GM23338 (cell line): Measurements from ENCODE around the gene SMAD1. TPM values are rescaled to one million over a fixed set of nuclear protein-coding genes. Genes with fewer than 3 reads are reported as not detected.

Source experiments
- ATAC-seq: fragments of 200-7000 bp; cut with Tn5 transposase; 3 replicates; pipeline ENCODE4 v1.9.1; 2020
- DNase-seq: peaks from one replicate; pipeline ENCODE4 v3.0.0-alpha.2; 2015; ENCODE audit warnings: low spot score
- H2AFZ ChIP-seq: fragments of 200-600 bp; sonication (generic); 2 replicates; pipeline ENCODE4 v1.8.0; 2016; ENCODE audit warnings: antibody characterized with exemption, mild to moderate bottlenecking, moderate library complexity
- H3F3A ChIP-seq: fragments of 200-600 bp; sonication (generic); replicated peaks from 2 replicates; pipeline ENCODE4 v1.8.0; 2017; ENCODE audit warnings: antibody characterized with exemption, mixed run types, low read depth
- H3K27ac ChIP-seq: fragments of 200-600 bp; sonication (generic); 2 replicates; pipeline ENCODE4 v1.6.1; 2016; ENCODE audit warnings: low read depth
- H3K27me3 ChIP-seq: fragments of 200-600 bp; sonication (generic); 2 replicates; pipeline ENCODE4 v1.8.0; 2016; ENCODE audit warnings: mild to moderate bottlenecking, mixed run types, moderate library complexity; ENCODE audit not compliant: insufficient read depth
- H3K36me3 ChIP-seq: fragments of 200-600 bp; sonication (generic); 2 replicates; pipeline ENCODE4 v1.8.0; 2016; ENCODE audit warnings: mild to moderate bottlenecking; ENCODE audit not compliant: insufficient read depth
- H3K4me1 ChIP-seq: fragments of 200-600 bp; sonication (generic); 2 replicates; pipeline ENCODE4 v1.8.0; 2016; ENCODE audit warnings: mild to moderate bottlenecking, moderate library complexity; ENCODE audit not compliant: insufficient read depth
- H3K4me2 ChIP-seq: fragments of 200-600 bp; sonication (generic); 2 replicates; pipeline ENCODE4 v1.7.1; 2017; ENCODE audit warnings: mixed run types
- H3K4me3 ChIP-seq: fragments of 200-600 bp; sonication (generic); 2 replicates; pipeline ENCODE4 v1.6.1; 2016; ENCODE audit warnings: mixed run types
- H3K79me2 ChIP-seq: fragments of 200-600 bp; sonication (generic); replicated peaks from 2 replicates; pipeline ENCODE4 v1.8.0; 2017; ENCODE audit warnings: mild to moderate bottlenecking; ENCODE audit not compliant: insufficient read depth
- H3K9me2 ChIP-seq: fragments of 200-600 bp; sonication (generic); 2 replicates; pipeline ENCODE4 v1.8.0; 2017; ENCODE audit not compliant: insufficient read depth
- H4K20me1 ChIP-seq: fragments of 200-600 bp; sonication (generic); replicated peaks from 2 replicates; pipeline ENCODE4 v1.8.0; 2017; ENCODE audit warnings: mild to moderate bottlenecking; ENCODE audit not compliant: insufficient read depth
- H3K27ac Mint-ChIP-seq: 2 replicates; pipeline ENCODE4 v1.8.0; 2020; ENCODE audit warnings: inconsistent platforms, mild to moderate bottlenecking, moderate library complexity, mixed read lengths
- H3K27me3 Mint-ChIP-seq: 3 replicates; pipeline ENCODE4 v1.8.0; 2022; ENCODE audit warnings: low read depth, mild to moderate bottlenecking, moderate library complexity, mixed read lengths, inconsistent platforms; ENCODE audit not compliant: insufficient read depth, poor library complexity
- H3K36me3 Mint-ChIP-seq: 3 replicates; pipeline ENCODE4 v1.8.0; 2021; ENCODE audit warnings: low read depth, mild to moderate bottlenecking, inconsistent platforms, moderate library complexity, mixed read lengths
- H3K4me1 Mint-ChIP-seq: 3 replicates; pipeline ENCODE4 v1.8.0; 2020; ENCODE audit warnings: mild to moderate bottlenecking, inconsistent platforms, mixed read lengths
- H3K4me3 Mint-ChIP-seq: 3 replicates; pipeline ENCODE4 v1.8.0; 2021; ENCODE audit warnings: moderate library complexity, mild to moderate bottlenecking, inconsistent platforms, mixed read lengths
- H3K9me3 Mint-ChIP-seq: 3 replicates; pipeline ENCODE4 v1.8.0; 2020; ENCODE audit warnings: moderate library complexity, mild to moderate bottlenecking, inconsistent platforms, mixed read lengths
- EZH2 ChIP-seq: fragments of 200-600 bp; sonication (generic); IDR thresholded peaks from one replicate; pipeline ENCODE4 v1.8.0; 2017; ENCODE audit warnings: antibody characterized with exemption, mild to moderate bottlenecking, low read depth; ENCODE audit not compliant: unreplicated experiment
- EZH2phosphoT487 ChIP-seq: fragments of 200-600 bp; sonication (generic); IDR thresholded peaks from one replicate; pipeline ENCODE4 v1.8.1; 2018; ENCODE audit warnings: antibody characterized with exemption; ENCODE audit not compliant: unreplicated experiment
- JUNB ChIP-seq: IDR thresholded peaks from one replicate; pipeline ENCODE4 v1.6.1; 2016; ENCODE audit warnings: antibody characterized with exemption; ENCODE audit not compliant: unreplicated experiment
- POLR2AphosphoS5 ChIP-seq: IDR thresholded peaks from 2 replicates; pipeline ENCODE4 v1.6.1; 2016; ENCODE audit warnings: antibody characterized with exemption, low read depth
- STAT1 ChIP-seq: IDR thresholded peaks from one replicate; pipeline ENCODE4 v1.6.1; 2016; ENCODE audit warnings: antibody characterized with exemption; ENCODE audit not compliant: unreplicated experiment
- ZNF331 ChIP-seq: fragments of 250-450 bp; sonication (Bioruptor Pico); IDR thresholded peaks from 2 replicates; pipeline ENCODE4 v1.5.0; 2020; ENCODE audit warnings: low read depth, mild to moderate bottlenecking, moderate library complexity
- polyA plus RNA-seq: library from polyadenylated mRNA; unstranded; fragments of >200 nt; fragmentation: Nextera tagmentation; extraction: Ambion mirVana; gene quantifications from 2 replicates; pipeline ENCODE4 v1.2.1, GENCODE V29; 2016
- total RNA-seq: library from RNA; depleted of rRNA; stranded (reverse); fragments of >200 nt; shearing (Covaris generic); gene quantifications from 2 replicates; pipeline ENCODE4 v1.2.3, GENCODE V29; 2014
- TF ChIP-seq, protein P1 (sequence below), 2 experiments: fragments of 200-600 bp in 1 of 2; sonication (generic) in 1 of 2; conservative IDR thresholded peaks; 2 replicates each; pipeline versions ENCODE4 v1.5.1 to v1.6.1; 2016 to 2017; ENCODE audit warnings: antibody characterized with exemption in 2 of 2, low read depth in 2 of 2, mild to moderate bottlenecking in 2 of 2, moderate library complexity in 1 of 2
- TF ChIP-seq, protein P2 (sequence below): IDR thresholded peaks from one replicate; pipeline ENCODE4 v1.6.1; 2018; ENCODE audit warnings: antibody characterized with exemption; ENCODE audit not compliant: unreplicated experiment
- TF ChIP-seq, protein P3 (sequence below): IDR thresholded peaks from 2 replicates; pipeline ENCODE4 v1.6.1; 2016; ENCODE audit warnings: antibody characterized with exemption
- TF ChIP-seq, protein P4 (sequence below): fragments of 250-450 bp; sonication (Bioruptor Pico); IDR thresholded peaks from 2 replicates; pipeline ENCODE4 v1.5.0; 2020; ENCODE audit warnings: mild to moderate bottlenecking, moderate library complexity

SMAD1 gene
- total and polyA plus RNA-seq, 2 experiments from 2014 or later, result 19.8 to 33.6 TPM

DNA sequence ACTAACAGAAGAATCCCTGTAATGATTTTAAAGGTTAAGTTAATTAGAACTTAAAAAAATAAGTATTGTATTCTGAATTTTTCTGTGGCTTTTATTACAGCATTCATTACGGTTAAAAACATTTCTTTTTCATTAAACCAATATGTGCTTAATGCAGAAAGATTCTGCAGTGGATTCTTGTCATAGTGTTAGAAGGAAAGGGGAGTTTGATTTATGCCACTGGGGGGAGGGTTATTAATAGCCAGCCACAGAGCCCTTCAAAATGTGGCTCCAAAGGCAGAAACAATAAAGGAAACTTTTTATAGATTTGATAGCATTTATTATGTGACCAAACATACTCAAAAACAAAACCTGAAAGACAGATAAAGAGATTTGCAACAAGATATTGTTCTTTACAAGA is 9.1 kb downstream of the SMAD1 start:
- no peaks in the 10 kb centered on the region for H3K9me3 Mint-ChIP-seq
- 0 out of 2 replicates have a peak, but pooled peaks cover 12% of the 10 kb centered on the region for H4K20me1 ChIP-seq
- DNase-seq, result no peak
- TF ChIP-seq ZNF331 (CRISPR knock-in tag) (no peak), STAT1 (no peak), EZH2 (no peak), POLR2AphosphoS5 (no peak), JUNB (no peak), EZH2phosphoT487 (no peak)
- TF ChIP-seq, protein P1, sequence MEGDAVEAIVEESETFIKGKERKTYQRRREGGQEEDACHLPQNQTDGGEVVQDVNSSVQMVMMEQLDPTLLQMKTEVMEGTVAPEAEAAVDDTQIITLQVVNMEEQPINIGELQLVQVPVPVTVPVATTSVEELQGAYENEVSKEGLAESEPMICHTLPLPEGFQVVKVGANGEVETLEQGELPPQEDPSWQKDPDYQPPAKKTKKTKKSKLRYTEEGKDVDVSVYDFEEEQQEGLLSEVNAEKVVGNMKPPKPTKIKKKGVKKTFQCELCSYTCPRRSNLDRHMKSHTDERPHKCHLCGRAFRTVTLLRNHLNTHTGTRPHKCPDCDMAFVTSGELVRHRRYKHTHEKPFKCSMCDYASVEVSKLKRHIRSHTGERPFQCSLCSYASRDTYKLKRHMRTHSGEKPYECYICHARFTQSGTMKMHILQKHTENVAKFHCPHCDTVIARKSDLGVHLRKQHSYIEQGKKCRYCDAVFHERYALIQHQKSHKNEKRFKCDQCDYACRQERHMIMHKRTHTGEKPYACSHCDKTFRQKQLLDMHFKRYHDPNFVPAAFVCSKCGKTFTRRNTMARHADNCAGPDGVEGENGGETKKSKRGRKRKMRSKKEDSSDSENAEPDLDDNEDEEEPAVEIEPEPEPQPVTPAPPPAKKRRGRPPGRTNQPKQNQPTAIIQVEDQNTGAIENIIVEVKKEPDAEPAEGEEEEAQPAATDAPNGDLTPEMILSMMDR (conservative IDR thresholded peaks at IDR 0.05; ENCODE audit: low read depth in 2 of 2), result no peak
- TF ChIP-seq, protein P2, sequence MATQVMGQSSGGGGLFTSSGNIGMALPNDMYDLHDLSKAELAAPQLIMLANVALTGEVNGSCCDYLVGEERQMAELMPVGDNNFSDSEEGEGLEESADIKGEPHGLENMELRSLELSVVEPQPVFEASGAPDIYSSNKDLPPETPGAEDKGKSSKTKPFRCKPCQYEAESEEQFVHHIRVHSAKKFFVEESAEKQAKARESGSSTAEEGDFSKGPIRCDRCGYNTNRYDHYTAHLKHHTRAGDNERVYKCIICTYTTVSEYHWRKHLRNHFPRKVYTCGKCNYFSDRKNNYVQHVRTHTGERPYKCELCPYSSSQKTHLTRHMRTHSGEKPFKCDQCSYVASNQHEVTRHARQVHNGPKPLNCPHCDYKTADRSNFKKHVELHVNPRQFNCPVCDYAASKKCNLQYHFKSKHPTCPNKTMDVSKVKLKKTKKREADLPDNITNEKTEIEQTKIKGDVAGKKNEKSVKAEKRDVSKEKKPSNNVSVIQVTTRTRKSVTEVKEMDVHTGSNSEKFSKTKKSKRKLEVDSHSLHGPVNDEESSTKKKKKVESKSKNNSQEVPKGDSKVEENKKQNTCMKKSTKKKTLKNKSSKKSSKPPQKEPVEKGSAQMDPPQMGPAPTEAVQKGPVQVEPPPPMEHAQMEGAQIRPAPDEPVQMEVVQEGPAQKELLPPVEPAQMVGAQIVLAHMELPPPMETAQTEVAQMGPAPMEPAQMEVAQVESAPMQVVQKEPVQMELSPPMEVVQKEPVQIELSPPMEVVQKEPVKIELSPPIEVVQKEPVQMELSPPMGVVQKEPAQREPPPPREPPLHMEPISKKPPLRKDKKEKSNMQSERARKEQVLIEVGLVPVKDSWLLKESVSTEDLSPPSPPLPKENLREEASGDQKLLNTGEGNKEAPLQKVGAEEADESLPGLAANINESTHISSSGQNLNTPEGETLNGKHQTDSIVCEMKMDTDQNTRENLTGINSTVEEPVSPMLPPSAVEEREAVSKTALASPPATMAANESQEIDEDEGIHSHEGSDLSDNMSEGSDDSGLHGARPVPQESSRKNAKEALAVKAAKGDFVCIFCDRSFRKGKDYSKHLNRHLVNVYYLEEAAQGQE, result no peak
- TF ChIP-seq, protein P3, sequence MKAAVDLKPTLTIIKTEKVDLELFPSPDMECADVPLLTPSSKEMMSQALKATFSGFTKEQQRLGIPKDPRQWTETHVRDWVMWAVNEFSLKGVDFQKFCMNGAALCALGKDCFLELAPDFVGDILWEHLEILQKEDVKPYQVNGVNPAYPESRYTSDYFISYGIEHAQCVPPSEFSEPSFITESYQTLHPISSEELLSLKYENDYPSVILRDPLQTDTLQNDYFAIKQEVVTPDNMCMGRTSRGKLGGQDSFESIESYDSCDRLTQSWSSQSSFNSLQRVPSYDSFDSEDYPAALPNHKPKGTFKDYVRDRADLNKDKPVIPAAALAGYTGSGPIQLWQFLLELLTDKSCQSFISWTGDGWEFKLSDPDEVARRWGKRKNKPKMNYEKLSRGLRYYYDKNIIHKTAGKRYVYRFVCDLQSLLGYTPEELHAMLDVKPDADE, result no peak
- no peaks in the 10 kb centered on the region for H3F3A ChIP-seq
- peaks cover 99% of the 10 kb centered on the region for H3K79me2 ChIP-seq
- no peak overlapping the region for H3K4me3 ChIP-seq
- H3K9me2 ChIP-seq, result no peaks in the 10 kb centered on the region
- H3K27me3 ChIP-seq, result no peaks in the 10 kb centered on the region
- H2AFZ ChIP-seq, result no peak overlapping the region
- H3K4me3 Mint-ChIP-seq, result no peak overlapping the region
- no peak overlapping the region for H3K4me2 ChIP-seq
- ATAC-seq, result no peak
- no peaks in the 10 kb centered on the region for H3K36me3 ChIP-seq
- H3K36me3 Mint-ChIP-seq, result no peaks in the 10 kb centered on the region
- H3K4me1 ChIP-seq, result peaks cover 25% of the 10 kb centered on the region
- H3K27ac Mint-ChIP-seq, result no peak overlapping the region
- H3K27me3 Mint-ChIP-seq, result no peaks in the 10 kb centered on the region
- H3K4me1 Mint-ChIP-seq, result peaks cover 24% of the 10 kb centered on the region
- H3K27ac ChIP-seq, result no peak overlapping the region

DNA sequence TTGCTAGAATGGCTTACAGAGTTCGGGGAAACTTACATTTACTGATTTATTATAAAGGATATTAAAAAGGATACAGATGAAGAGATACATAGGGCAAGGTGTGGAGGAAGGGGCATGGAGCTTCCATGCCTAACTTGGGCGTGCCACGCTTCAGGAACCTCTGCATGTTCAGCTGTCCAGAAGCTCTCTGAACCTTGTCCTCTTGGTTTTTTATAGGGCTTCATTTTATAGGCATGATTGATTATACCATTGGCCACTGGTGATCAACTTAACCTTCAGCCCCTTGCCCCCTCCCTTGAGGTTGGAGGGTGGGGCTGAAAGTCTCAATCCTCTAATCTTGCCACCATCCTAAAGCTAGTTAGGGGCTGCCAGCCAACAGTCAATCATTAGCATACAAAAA is 10.7 kb downstream of the SMAD1 start:
- peaks cover 17% of the 10 kb centered on the region for H3K4me1 ChIP-seq
- H2AFZ ChIP-seq, result no peak overlapping the region
- H3K9me2 ChIP-seq, result no peaks in the 10 kb centered on the region
- Mint-ChIP-seq H3K27ac (no peak overlapping the region), H3K9me3 (no peaks in the 10 kb centered on the region), H3K27me3 (no peaks in the 10 kb centered on the region), H3K36me3 (no peaks in the 10 kb centered on the region), H3K4me1 (peaks cover 17% of the 10 kb centered on the region), H3K4me3 (no peak overlapping the region)
- no peak for DNase-seq
- no peaks in the 10 kb centered on the region for H3F3A ChIP-seq
- TF ChIP-seq, protein P4, sequence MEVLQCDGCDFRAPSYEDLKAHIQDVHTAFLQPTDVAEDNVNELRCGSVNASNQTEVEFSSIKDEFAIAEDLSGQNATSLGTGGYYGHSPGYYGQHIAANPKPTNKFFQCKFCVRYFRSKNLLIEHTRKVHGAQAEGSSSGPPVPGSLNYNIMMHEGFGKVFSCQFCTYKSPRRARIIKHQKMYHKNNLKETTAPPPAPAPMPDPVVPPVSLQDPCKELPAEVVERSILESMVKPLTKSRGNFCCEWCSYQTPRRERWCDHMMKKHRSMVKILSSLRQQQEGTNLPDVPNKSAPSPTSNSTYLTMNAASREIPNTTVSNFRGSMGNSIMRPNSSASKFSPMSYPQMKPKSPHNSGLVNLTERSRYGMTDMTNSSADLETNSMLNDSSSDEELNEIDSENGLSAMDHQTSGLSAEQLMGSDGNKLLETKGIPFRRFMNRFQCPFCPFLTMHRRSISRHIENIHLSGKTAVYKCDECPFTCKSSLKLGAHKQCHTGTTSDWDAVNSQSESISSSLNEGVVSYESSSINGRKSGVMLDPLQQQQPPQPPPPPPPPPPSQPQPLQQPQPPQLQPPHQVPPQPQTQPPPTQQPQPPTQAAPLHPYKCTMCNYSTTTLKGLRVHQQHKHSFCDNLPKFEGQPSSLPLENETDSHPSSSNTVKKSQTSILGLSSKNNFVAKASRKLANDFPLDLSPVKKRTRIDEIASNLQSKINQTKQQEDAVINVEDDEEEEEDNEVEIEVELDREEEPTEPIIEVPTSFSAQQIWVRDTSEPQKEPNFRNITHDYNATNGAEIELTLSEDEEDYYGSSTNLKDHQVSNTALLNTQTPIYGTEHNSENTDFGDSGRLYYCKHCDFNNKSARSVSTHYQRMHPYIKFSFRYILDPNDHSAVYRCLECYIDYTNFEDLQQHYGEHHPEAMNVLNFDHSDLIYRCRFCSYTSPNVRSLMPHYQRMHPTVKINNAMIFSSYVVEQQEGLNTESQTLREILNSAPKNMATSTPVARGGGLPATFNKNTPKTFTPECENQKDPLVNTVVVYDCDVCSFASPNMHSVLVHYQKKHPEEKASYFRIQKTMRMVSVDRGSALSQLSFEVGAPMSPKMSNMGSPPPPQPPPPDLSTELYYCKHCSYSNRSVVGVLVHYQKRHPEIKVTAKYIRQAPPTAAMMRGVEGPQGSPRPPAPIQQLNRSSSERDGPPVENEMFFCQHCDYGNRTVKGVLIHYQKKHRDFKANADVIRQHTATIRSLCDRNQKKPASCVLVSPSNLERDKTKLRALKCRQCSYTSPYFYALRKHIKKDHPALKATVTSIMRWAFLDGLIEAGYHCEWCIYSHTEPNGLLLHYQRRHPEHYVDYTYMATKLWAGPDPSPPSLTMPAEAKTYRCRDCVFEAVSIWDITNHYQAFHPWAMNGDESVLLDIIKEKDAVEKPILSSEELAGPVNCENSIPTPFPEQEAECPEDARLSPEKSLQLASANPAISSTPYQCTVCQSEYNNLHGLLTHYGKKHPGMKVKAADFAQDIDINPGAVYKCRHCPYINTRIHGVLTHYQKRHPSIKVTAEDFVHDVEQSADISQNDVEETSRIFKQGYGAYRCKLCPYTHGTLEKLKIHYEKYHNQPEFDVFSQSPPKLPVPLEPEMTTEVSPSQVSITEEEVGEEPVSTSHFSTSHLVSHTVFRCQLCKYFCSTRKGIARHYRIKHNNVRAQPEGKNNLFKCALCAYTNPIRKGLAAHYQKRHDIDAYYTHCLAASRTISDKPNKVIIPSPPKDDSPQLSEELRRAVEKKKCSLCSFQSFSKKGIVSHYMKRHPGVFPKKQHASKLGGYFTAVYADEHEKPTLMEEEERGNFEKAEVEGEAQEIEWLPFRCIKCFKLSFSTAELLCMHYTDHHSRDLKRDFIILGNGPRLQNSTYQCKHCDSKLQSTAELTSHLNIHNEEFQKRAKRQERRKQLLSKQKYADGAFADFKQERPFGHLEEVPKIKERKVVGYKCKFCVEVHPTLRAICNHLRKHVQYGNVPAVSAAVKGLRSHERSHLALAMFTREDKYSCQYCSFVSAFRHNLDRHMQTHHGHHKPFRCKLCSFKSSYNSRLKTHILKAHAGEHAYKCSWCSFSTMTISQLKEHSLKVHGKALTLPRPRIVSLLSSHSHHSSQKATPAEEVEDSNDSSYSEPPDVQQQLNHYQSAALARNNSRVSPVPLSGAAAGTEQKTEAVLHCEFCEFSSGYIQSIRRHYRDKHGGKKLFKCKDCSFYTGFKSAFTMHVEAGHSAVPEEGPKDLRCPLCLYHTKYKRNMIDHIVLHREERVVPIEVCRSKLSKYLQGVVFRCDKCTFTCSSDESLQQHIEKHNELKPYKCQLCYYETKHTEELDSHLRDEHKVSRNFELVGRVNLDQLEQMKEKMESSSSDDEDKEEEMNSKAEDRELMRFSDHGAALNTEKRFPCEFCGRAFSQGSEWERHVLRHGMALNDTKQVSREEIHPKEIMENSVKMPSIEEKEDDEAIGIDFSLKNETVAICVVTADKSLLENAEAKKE (CRISPR knock-in tag), result no peak
- H3K27me3 ChIP-seq, result no peaks in the 10 kb centered on the region
- H3K36me3 ChIP-seq, result no peaks in the 10 kb centered on the region
- no peak overlapping the region for H3K27ac ChIP-seq
- H3K4me2 ChIP-seq, result peak overlapping the region; percentile 45; the same call in 1 of the 2 replicates
- no peak for ATAC-seq
- H4K20me1 ChIP-seq, result 0 out of 2 replicates have a peak, but pooled peaks cover 17% of the 10 kb centered on the region
- no peak overlapping the region for H3K4me3 ChIP-seq
- H3K79me2 ChIP-seq, result peaks cover 99% of the 10 kb centered on the region
